GM12874 (cell line): ENCODE measurements around the gene ITSN1.

ENCODE experiments used
- CTCF ChIP-seq: IDR thresholded peaks from 2 replicates; pipeline ENCODE4 v1.5.1; 2011; ENCODE audit warnings: low read depth, mild to moderate bottlenecking, control low read depth, low read length, moderate library complexity; ENCODE audit not compliant: insufficient read depth

ITSN1 gene

GRCh38 chr21:33856893-33857527 lies 214.7 kb downstream of the ITSN1 start:
- no peak for TF ChIP-seq CTCF

- TF ChIP-seq CTCF = no peak
Observed at GRCh38 chr21:33857846-33858666, 215.8 kb downstream of the ITSN1 start.

GRCh38 chr21:33858667-33859372 lies 216.5 kb downstream of the ITSN1 start:
- no peak for TF ChIP-seq CTCF

GRCh38 chr21:33859373-33860102 lies 217.2 kb downstream of the ITSN1 start:
- no peak for TF ChIP-seq CTCF

GRCh38 chr21:33860332-33860879 lies 218.1 kb downstream of the ITSN1 start:
- no peak for TF ChIP-seq CTCF

GRCh38 chr21:33861125-33861524 lies 218.8 kb downstream of the ITSN1 start:
- TF ChIP-seq CTCF = no peak
